ENCODE data around the gene TRAPPC6A.

The TRAPPC6A gene

GRCh38 chr19:45177817-45178261 is at the start of gene TRAPPC6A:
TRAPPC6A (minus strand) TSS chr19:45178237; CDS start chr19:45178218, 19 bp downstream.
- DNase-seq = no peak

- DNase-seq = no peak
These were observed 46.6 kb upstream of the TRAPPC6A start for GRCh38 chr19:45224645-45225044.

- no peak for DNase-seq
These were observed 45.8 kb upstream of the TRAPPC6A start for GRCh38 chr19:45223879-45224278.

GRCh38 chr19:45222724-45223123 is 44.7 kb upstream of the TRAPPC6A start:
- DNase-seq = no peak

GRCh38 chr19:45218911-45219743 is 41.1 kb upstream of the TRAPPC6A start:
- no peak for DNase-seq

- no peak for DNase-seq
These were observed 40.4 kb upstream of the TRAPPC6A start for GRCh38 chr19:45218426-45218825.

GRCh38 chr19:45217957-45218334 is 39.9 kb upstream of the TRAPPC6A start:
- DNase-seq = no peak

GRCh38 chr19:45217193-45217956 is 39.3 kb upstream of the TRAPPC6A start:
- DNase-seq = no peak

- no peak for DNase-seq
These were observed 38.6 kb upstream of the TRAPPC6A start for GRCh38 chr19:45216667-45217066.

GRCh38 chr19:45215391-45216191 is 37.6 kb upstream of the TRAPPC6A start:
- no peak for DNase-seq

- DNase-seq = no peak
These were observed 35.0 kb upstream of the TRAPPC6A start for GRCh38 chr19:45213031-45213430.

- DNase-seq = no peak
These were observed 33.8 kb upstream of the TRAPPC6A start for GRCh38 chr19:45211751-45212381.

- no peak for DNase-seq
These were observed 28.3 kb upstream of the TRAPPC6A start for GRCh38 chr19:45206328-45206727.

- no peak for DNase-seq
These were observed 27.8 kb upstream of the TRAPPC6A start for GRCh38 chr19:45205810-45206209.

- DNase-seq = no peak
These were observed 24.6 kb upstream of the TRAPPC6A start for GRCh38 chr19:45202637-45203036.

- no peak for DNase-seq
These were observed 22.5 kb upstream of the TRAPPC6A start for GRCh38 chr19:45200568-45200967.

GRCh38 chr19:45195764-45196163 is 17.7 kb upstream of the TRAPPC6A start:
- no peak for DNase-seq

- DNase-seq = no peak
These were observed 13.3 kb upstream of the TRAPPC6A start for GRCh38 chr19:45191375-45191774.

- no peak for DNase-seq
These were observed 11.9 kb upstream of the TRAPPC6A start for GRCh38 chr19:45189971-45190370.

- DNase-seq = no peak
These were observed 9.5 kb upstream of the TRAPPC6A start for GRCh38 chr19:45187421-45188100.

- no peak for DNase-seq
These were observed 8.7 kb upstream of the TRAPPC6A start for GRCh38 chr19:45186509-45187334.
